GM11168 (cell line): ENCODE results near the gene TEX13A.
"Not testable (repeated sequence)": the region's sequence is repeated elsewhere in the genome, so short reads cannot be mapped to it uniquely, and the experiment has no call there.

ENCODE experiments used
- in situ Hi-C: fragments of 300-500 bp; cut with MboI; formaldehyde crosslinking; loops from one replicate; pipeline ENCODE4 v1.12.0; 2022; ENCODE audit warnings: low sequenced_read_pairs; ENCODE audit not compliant: unreplicated experiment

Gene TEX13A, protein sequence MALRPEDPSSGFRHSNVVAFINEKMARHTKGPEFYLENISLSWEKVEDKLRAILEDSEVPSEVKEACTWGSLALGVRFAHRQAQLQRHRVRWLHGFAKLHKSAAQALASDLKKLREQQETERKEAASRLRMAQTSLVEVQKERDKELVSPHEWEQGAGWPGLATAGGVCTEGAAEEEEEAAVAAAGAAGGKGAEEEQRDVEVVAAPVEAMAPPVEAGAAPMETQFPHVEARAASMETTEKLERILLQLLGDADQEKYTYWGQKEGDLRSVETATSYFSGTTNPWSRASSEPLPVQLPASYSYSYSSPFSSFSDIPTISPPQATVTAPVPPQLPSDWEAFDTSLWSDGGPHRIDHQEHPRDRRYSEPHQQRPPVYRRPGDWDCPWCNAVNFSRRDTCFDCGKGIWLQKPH

DNA sequence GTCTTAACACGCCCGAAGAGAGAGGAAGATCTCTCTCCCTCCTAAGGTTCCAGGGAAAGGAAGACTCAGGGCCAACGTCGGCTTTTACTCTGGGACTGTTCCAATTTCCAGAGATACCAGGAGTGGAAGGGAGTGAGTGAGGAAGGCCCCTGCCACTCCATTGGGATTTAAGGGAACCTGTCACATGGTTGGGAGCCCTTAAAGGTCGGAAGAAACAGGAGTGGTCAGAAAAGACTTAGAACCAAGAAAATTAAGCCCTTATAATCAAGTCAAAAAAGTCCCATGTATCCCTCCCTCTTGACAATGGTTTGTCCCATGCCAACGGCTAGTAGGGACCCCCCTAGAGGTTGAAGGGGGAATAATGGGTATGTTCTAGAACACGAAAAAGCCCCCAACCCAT, at the start of gene TEX13A:
TSS of gene TEX13A (minus strand) at position 59 of the 400 bp plus-strand sequence. CDS start 297 bp downstream, outside the sequence.
- in situ Hi-C loops: no loop called here

DNA sequence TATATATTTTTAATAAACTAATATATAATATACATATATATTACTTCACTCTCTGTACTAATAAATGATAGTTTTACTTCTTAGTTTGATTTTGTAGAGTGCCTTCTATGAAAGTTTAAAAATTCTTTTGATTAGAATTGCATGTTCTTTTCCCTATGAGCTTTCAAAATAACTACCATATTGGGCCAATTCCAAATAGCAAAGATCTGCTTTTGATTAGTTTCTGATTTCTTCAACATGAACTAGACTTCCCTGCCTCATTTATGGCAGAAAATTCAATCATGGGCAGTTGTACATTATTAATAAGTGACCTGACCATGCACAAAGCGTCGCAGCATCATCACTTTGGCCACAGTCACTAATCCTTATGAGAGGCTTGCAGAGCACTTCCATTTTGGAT, 48.9 kb upstream of the TEX13A start:
- in situ Hi-C loops: no loop called here

GRCh38 chrX:105267167-105267566, 46.7 kb upstream of the TEX13A start:
- in situ Hi-C loops: no loop called here

DNA sequence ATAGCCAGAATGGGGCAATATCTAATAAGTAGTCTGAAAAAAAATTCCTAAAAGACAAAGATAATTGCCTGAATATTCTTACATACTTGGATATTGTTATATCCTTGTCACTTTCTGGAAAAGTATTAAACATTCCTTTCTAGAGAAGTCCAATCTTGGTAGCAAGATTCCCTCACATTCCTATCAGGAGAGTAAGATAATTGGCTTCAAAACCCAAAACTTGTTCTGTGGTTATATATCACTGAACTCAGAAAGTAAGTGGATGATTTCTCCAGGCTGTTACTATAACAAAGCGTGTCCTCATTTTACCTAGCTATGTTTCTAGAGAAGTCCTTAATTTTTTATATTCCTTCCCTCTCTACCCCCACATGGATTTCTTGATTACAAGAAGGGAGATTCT, 46.0 kb upstream of the TEX13A start:
- in situ Hi-C loops: no loop called here

- in situ Hi-C loops: no loop called here
These were observed 44.6 kb upstream of the TEX13A start for GRCh38 chrX:105265093-105265492.

DNA sequence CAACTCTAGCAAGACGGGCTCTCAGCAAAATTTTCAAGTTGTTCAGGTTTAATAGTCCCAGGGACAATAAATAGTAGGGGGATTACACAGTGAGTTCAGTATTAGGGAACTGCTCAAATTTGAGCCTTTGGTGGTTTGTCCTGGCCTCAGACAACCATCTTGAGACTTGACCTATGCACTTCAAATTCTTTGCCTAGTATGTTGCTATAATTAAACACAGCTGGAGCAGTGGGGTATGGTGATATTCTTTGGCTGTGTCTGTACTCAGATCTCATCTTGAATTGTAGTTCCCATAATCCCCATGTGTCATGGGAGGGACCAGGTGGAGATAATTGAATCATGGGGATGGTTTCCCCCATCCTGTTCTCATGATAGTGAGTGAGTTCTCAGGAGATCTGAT, 43.3 kb upstream of the TEX13A start:
- in situ Hi-C loops: no loop called here

DNA sequence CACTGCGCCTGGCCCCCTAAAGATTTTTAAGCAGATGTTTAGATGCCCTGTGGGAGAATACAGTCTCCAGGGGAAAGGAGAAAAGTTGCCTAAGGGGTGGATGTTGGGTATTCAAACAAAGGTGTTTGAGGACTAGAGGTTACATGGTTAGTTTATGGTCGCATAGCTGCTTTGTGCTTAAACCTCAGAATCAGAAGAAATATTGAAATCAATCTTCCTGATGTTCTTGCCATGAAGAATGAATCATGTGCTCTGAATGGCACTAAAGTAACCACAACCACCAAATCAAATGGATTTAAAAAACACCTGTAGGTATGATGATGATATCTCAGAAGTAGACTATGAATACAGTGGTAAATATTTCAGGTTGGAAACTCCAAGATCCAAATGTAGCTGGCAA, 42.7 kb upstream of the TEX13A start:
- in situ Hi-C loops: no loop called here

- in situ Hi-C loops: no loop called here
These were observed 40.0 kb upstream of the TEX13A start for GRCh38 chrX:105260291-105261043.

DNA sequence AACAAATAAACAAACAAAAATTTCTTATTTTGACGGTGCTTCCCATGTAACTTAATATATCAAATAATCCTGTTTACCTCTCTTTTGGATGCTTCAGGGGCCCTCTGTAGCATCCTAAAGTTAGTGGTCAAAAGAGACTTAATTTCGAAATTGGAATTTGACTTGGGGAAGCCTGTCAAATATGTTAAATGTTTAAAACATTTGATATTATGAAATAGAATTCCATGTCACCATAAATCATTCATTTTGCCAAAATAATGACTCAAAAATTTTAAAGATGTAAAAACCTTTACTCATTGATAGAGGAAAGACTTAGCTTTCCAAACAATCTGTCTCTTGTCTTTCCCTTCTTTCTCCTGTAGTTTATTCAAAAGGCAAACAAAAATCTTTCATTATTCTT, 20.6 kb upstream of the TEX13A start:
- in situ Hi-C loops: no loop called here

GRCh38 chrX:105237407-105237806, 16.9 kb upstream of the TEX13A start:
- in situ Hi-C loops: not testable (repeated sequence)

- in situ Hi-C loops: no loop called here
These were observed 8.7 kb upstream of the TEX13A start for GRCh38 chrX:105229146-105229545.

DNA sequence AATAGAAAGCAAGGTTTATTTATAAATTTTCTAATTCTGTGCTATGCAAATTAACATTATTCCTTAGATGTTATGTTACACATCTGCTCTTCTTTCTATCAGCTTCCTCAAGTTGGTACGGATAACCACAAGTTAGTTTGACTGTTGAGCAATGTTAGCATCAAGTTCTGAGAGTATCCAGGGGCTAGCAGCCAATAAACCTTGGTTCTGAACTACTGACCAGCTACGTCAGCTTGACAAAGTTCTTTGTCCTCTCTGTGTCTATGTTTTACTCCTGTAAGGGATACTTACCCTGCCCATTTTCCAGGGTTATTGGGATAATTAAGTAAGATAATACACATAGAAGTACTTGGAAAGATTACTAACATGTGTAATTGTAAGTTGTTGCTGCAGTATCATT, 8.1 kb upstream of the TEX13A start:
- in situ Hi-C loops: no loop called here

DNA sequence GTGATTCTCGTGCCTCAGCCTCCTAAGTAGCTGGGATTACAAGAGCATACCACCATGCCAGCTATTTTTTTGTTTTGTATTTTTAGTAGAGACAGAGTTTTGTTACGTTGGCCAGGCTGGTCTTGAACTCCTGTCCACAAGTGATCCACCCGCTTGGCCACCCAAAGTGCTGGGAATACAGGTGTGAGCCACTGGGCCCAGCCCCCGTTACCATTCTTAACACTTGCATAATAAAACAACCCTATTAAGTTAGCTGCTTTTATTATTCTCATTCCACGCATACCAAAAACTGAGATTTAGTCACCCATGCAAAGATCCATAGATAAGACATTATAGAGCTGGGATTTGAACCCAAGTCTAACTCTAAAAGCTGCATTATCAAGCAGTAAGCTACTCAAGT, 6.0 kb upstream of the TEX13A start:
- in situ Hi-C loops: no loop called here

GRCh38 chrX:105221374-105221773, 880 bp upstream of the TEX13A start:
- in situ Hi-C loops: no loop called here

DNA sequence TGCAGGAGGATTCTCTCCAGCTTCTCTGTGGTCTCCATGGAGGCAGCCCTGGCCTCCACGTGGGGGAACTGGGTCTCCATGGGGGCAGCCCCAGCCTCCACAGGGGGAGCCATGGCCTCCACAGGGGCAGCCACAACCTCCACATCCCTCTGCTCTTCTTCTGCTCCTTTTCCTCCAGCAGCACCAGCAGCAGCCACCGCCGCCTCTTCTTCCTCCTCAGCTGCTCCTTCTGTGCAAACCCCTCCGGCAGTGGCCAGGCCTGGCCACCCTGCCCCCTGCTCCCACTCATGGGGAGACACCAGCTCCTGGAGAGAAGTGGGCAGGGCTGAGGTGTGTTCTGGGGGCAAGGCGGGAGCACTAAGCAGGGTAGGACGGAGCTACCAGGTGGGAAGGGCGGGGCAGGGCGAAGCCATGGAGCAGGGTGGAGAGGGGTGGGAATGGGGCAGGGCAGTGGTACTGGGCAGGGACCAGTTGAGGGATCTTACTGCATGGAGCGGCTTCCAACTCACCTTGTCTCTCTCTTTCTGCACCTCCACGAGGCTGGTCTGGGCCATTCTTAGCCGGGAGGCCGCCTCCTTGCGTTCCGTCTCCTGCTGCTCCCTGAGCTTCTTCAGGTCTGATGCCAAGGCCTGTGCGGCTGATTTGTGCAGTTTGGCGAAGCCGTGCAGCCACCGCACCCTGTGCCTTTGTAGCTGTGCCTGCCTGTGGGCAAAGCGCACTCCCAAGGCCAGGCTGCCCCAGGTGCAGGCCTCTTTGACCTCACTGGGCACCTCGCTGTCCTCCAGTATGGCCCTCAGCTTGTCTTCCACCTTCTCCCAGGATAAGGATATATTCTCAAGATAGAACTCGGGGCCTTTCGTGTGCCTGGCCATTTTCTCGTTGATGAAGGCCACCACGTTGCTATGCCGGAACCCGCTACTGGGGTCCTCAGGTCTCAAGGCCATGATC, 766 bp downstream of the TEX13A start:
- in situ Hi-C loops: no loop called here

- in situ Hi-C loops: no loop called here
These were observed 9.4 kb downstream of the TEX13A start for GRCh38 chrX:105211066-105211575.

DNA sequence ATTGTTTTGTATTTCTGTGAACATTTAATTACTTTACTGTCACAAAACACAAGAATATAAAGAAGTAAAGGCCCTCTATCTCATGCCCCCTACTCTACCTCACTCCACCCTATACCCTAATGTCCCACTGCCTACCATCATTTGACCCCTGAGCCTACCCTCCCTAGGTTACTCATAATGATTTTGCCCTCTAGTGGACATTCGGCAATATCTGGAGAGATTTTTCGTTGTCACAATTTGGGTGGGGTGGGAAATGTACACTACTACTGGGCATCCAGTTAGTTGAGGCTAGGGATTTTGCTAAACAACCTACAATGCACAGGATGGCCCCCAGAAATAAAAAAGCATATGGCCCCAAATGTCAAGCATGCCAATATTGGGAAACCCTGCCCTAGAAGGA, 10.2 kb downstream of the TEX13A start:
- in situ Hi-C loops: no loop called here

DNA sequence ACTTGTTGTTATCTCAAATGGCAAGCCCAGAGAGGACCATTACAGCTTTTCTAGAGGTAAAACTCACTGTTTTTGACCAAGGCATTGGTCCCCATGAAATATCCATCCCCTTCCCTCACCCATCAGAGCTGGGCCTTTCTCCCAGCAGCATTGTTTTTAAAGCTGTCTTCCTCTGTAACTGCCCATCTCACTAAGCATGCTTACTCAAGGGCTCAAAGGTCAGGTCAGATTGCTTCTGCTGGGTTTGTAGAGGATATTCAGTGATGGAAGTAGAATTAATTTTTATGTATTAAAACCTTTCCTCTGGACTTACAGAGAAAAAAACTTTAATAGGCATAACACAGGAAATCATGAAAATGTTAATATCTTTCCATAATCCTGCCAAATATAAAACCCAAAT, 11.1 kb downstream of the TEX13A start:
- in situ Hi-C loops: no loop called here

- in situ Hi-C loops: no loop called here
These were observed 28.6 kb downstream of the TEX13A start for GRCh38 chrX:105191878-105192277.

DNA sequence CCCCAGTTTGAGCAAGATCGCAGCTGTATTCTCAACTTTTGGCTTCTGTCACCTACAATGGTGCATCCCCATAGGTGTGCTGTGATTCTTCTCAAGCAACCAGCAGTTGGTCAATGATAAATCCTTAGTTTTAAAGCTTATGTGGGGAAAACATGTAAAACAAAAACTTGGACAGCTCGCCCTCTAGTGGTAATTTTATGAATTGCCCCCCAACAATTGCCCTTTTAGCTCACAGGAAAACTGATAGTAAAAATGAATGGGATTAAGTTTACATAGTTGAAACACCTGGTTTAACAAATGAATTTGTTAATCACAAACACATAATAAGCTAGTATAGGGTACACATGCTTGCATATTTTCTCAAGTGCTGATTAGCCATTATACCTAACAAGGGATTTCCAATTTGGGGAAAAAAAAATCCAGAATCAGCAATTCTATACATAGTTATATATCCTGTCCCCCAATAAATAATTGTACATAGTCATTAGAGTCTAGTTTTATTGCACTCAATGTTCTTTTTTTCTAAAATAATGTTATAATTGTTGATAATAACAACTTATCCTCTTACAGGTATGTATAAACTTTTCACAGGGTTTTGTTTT, 30.1 kb downstream of the TEX13A start:
- in situ Hi-C loops: no loop called here
